Ammon's horn (tissue), 1 donor: Measurements from ENCODE around the gene MCRIP1.

Experiments used
- DNase-seq: peaks from one replicate; pipeline ENCODE4 v3.0.0-alpha.2; 2016; ENCODE audit warnings: low spot score

The MCRIP1 gene

DNA sequence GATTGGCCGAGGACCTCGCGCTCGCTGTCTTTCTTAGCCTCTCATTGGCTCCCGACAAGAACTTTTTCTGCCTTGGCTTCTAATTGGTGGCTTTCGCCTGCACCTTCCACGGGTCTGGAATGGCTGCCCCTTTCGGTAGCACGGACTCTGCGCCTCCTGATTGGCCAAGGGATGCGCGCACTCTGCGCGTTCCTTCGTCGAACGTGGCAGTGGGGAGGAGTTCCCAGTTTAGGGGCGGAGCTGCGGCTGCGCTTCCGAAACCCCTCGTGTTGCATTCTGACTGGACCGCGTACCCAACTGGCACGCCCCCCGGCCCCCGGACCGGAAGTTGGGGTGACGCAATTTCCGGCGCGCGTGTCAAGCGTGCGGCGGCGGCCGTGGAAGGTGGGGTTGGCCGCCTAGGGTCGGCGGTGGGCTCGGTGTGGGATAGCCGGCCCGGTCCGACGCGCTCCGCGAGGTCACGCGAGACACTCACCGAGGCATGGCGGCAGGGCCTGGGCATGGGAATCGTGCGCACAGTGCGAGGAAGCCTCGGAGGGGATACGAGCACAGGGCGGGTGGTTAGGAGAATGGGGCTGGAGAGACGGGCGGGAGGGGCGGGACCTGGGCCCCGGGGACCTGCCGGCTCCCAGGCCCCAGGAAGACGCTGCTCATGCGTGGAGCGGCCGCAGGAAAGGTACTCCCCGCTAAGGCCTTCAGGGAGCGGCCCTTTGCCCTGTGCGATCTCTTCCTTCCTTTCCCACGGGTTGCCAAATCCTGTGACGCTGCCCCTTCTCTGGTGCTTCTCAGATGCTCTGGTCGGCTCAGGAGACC lies 27.9 kb upstream of the MCRIP1 start:
- peak; percentile 100 for DNase-seq

DNA sequence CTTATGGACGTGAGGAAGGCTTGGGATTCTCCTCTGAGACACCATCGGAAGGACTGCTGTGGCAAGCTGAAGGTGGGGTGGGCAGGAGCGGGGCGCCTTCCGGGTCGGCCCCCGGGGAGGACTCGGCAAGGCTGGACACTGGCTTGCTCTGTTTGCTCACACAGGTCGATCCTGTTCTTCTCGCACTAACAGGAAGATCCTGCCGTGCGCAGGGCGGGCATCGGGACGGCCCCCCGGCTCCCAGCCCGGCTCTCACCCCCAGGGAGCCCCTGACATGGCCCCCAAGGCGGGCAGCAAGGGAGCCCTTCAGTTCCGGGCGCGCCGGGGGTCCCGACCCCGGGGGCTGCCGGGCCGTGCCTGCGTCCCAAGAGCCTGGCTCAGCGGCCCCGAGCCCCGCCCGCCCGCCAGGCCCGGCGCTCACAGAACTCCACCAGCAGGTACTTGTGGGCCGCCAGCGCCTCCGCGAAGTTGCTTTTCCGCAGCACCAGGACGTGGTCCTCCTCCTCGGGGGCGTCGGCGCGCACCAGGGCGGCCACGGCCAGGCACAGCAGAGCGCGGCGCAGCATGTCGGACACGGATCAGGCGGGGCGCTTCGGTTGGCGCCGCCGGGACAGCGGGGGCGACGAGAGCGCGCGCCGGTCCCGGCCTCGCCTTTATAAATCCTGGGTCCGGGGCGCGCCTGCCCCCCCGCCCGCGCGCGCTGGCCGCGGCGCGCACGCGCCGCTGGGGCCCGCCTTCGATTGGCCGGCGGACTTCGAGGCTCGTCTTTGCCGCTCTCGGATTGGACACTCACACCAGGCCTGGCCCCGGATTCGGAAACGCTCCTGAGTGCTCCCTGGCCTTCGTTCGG lies 27.0 kb upstream of the MCRIP1 start, which contains the start of gene P4HB:
TSS of gene P4HB (minus strand) at position 630 of the 850 bp plus-strand sequence. CDS start at position 566, 64 bp downstream.
- DNase-seq = no peak

DNA sequence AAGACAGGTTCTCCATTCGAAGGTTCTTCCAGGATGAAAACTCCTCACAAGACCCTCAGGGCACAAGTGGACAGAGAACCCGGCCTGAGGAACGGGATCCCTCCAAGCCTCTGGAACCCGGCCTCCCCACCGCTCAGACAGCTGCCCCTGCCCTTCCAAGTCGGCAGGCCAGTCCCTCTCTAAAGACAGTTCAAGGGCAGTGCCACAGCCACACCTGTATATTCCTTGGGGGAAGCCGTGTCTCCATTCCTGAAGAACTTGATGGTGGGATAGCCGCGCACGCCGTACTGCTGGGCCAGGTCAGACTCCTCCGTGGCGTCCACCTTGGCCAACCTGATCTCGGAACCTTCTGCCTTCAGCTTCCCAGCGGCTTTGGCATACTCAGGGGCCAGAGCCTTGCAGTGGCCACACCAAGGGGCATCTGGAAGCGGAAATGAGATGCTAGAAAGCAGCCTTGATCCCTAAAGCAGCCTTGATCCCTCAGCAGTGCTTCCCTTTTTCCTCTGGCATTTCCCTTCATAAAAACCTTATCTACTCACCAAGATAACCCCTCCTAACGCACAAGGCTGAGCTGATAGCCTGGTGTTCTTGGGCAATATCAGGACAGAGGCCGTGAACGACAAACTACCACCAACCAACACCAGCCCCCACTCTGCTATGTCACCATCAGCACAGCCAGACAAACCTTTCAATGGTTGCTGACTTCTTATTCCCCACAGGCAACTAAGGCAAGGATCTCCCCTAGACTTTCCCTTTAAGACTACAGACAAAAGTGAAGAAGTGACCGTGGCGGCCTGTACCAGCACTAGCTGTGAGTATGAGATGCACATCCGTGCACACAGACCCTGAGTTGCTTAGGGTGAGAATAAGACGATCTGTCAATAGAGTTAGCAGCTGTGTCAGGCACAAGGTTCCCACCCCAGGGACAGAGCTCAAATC lies 26.1 kb upstream of the MCRIP1 start:
- no peak for DNase-seq

DNA sequence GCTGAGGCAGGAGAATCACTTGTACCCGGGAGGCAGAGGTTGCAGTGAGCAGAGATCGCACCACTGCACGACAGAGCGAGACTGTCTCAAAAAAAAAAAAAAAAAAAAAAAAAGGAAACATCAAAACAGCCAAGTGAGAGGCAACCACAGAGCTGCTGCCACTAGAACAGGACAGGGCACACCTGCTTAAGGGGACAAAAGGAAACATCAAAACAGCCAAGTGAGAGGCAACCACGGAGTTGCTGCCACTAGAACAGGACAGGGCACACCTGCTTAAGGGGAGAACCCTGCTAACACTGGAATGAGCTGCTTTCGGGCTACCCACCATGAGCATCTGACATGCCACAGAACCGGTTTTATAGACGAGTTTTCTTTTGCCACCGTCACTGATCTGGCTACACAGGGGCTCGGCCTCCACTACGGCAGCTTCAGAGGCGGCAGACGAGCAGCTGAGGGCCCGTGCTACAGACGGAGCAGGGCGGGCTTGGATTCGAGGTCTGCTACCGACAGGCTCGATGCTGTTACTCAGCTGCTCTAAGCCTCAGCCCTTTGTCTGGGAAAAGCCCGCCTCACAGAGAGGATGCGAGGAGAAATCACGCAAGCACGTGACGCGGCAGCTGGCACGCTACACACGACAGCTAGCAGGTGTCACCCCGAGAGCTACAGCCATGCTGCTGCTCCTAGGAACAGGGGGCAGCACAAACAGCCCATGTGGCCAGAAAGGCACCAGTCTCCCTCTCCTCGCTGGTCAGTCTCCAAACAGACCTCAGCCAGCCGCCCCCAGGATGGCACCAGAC lies 25.3 kb upstream of the MCRIP1 start:
- DNase-seq = no peak

DNA sequence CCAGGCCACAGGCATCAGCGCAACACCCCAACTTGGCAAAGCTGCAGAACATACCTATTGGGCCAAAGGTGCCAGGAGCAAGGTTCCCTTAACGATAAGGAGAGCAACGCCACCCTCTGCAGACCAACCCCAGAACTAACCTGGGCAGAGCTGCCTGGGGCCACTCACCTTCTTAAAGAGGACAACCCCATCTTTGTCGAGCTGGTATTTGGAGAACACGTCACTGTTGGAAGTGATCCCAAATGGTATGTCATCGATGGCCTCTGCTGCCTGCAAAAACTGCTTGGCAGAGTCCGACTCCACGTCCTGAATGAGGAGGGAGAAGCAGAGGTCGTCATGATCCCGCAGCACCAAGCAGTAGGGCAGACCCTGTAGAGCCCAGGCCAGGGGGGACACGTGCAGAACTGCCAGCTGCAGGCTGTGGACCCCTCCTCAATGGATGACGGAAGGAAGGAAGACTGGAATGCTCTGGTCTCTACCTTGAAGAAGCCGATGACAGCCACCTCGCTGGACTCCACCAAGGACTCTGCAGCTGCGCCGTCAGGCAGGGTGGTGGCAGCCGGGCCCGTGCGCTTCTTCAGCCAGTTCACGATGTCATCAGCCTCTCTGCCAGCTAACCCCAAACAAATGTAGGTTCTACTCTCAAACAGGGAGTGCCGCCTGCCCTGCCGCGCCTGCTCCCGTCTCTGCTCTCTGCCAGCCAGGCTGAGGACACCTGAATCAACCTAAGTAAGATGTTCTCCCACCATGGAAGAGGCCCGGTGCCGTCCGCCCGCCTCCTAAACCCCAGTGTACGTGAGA lies 22.1 kb upstream of the MCRIP1 start:
- no peak for DNase-seq

DNA sequence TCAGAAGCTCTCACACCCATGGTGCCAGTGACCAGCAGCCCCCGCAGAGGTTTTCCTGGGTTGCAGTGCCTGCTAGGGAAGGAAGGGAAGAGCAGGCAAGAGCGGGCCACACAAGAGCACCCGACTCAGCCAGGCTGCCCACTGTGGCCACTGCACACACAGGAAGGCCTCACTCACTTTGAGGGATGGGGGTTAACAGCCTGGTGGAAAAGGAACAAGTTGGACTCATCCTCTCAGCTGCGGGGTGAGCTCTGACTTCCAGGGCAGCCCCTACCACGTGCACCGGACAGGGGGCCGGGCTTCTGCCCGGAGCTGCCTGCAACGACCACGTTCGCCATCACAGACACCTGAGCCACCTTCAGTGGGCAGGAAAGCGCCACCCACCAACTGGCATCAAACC lies 19.1 kb upstream of the MCRIP1 start:
- no peak for DNase-seq

DNA sequence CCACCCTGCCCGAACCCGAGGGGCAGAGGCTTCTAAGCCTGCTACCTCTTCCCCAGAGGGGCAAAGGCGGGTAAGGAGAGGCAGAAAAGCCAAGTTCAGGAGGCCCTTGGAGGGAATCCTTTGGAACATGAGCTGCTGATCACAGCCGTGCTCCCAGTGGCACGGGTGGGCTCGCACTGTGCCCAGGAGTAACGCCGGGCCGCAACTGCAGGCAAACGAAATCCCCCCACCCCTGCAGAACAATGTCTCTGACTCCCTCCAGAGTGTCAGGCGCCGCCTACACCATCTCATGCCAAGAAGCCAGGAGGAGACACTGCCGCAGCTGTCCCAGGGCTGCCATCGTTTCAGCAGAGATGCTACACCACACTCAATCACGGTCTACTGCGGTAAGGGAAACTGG lies 18.3 kb upstream of the MCRIP1 start:
- DNase-seq = no peak

DNA sequence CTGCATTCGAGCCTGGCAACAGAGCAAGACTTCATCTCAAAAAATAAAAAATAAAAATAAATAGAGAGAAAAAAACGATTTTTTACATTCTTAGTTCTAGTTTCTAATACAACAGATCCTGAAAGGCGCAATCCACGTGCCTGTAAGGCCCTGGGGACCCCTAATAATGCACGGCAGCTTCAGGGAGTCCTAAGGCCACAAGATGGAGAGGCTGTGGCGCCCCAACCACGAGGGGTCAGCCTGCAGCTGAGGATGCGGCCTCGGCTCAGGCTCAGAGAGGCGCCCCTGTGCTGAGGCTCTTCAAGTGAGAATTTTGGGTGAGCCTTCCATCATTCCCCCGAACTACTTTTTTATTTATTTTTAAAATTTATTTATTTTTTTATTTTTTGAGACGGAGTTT lies 16.4 kb upstream of the MCRIP1 start:
- no peak for DNase-seq

DNA sequence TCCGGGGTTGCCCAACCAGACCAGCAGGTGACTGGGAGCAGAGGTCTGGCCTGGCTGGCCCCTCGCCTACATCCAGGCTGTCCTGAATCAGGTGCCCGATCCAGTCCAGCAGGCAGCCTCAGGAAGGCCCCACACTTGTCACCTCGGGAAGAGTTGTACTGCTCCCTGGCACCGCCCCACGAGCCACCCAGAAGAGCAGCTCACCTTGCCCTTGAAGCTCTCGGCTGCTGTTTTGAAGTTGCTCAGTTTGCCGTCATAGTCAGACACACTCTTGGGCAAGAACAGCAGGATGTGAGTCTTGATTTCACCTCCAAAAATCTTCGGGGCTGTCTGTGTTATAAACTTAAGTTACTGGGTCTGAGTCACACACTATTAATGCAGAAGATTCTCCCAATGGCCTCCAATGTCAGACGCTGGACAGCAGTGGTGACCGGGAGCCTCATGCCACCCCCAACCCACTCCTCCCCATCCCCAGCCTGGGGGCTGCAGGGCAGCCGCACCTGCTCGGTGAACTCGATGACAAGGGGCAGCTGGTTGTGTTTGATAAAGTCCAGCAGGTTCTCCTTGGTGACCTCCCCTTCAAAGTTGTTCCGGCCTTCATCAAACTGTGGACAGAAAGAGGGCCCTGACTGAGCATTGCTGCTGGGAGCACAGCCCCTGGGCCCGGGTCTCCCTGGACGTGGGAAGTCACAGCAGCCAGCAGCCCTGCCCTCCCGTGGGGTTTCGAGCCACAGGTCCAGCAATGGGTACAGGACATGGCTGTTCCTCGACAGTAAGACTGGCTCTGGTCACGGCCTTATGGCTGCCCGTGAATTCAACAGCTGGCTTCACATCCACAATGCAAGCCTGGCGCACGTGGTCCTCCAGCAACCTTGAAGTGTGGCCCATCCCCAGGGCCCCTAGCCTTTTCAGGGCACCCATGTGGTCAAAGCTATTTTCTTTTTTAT lies 13.9 kb upstream of the MCRIP1 start:
- DNase-seq = no peak

DNA sequence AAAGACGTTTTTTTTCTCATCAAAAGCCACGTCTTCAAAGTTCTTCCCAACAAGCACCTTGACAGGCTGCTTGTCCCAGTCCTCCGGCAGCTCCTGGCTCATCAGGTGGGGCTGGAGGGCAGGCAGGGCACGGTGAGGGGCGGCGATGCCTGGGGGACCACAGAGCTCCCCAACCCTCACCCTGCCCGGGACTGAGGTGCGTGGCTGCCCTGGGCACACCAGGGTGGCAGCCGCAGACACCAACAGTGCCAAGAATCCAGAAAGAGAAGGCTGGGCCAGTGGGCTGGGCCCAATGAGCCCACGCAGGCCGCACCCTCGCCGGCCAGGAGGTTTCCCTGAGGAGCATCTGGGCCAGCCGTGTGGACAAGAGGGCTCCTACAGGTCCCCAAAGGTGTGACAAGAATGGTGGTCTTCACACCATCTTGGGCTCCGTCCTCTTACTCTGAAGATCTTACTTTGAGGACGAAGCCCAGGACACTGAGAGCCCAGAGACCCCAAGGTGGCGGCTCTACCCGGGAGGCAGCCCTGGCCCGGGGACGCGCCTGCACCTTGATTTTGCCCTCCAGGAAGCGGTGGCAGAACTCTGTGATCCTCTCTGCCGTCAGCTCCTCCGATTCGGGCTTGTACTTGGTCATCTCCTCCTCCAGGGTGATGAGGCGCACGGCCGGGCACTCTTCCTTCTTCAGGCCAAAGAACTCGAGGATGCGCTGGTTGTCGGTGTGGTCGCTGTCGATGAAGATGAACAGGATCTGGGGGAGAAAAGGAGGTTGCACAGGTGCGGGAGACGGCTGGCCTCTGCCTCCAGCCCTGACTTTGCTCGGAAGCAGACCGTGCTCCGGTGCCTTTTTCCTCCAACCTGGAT lies 13.0 kb upstream of the MCRIP1 start:
- no peak for DNase-seq

DNA sequence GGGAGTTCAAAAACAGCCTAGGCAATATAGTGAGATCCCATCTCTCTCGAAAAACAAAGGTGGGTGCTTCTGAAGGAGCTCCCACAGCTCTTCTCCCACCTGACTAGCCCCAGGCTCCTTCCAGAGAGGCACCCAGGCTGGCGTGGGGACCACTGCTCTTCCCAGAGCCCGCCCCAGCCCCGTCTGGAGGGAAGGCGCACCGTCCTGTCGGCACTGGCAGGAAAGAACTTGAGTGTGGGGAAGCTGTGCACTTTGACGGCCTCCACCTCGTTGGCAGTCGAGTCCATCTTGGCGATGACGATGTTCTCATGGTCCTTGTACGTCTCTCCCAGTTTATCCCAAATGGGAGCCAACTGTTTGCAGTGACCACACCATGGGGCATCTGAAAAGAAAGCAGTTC lies 12.3 kb upstream of the MCRIP1 start:
- no peak for DNase-seq

DNA sequence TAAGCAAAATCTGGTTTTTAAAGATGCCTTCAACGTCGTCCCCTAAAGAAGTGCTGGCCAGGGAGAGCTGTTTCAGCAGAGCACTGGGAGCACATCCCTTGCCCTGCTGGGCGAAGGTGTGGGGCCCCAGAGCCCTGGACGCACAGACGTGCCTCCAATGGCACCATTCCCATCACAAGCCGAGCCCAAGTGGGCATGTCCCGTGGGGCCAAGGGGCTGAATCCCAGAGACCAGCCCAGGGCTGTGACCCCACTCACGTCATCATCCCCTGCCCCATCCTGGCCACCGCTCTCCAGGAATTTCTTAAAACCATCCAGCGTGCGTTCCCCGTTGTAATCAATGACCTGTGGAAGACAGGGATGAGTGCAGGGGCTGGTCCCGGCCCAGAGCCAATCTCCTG lies 11.8 kb upstream of the MCRIP1 start:
- no peak for DNase-seq

DNA sequence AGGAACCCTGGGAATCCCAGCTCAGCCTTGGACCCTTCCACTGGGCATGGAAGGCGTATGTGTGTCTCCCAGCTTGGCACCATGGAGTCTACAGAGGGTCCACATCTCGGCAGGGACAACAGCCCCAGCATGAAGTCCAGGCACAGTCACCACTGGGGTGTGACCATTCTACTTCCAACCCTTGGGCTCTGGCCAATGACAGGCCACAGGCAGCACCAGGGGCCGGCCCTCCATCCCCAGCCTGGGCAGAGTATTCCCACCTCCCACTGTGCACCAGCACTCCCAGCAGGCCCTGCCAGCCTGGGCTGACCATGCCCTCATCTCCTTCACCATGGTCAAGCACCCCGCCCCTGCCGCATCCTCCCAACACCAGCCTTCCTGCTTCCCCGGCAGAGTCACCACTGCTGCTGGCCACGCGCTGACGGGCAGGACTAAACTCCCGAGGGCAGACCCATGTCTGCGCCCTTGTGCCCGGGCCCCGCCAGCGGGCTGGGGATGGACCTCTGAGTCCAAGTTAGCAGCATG lies 11.3 kb upstream of the MCRIP1 start:
- DNase-seq = no peak

DNA sequence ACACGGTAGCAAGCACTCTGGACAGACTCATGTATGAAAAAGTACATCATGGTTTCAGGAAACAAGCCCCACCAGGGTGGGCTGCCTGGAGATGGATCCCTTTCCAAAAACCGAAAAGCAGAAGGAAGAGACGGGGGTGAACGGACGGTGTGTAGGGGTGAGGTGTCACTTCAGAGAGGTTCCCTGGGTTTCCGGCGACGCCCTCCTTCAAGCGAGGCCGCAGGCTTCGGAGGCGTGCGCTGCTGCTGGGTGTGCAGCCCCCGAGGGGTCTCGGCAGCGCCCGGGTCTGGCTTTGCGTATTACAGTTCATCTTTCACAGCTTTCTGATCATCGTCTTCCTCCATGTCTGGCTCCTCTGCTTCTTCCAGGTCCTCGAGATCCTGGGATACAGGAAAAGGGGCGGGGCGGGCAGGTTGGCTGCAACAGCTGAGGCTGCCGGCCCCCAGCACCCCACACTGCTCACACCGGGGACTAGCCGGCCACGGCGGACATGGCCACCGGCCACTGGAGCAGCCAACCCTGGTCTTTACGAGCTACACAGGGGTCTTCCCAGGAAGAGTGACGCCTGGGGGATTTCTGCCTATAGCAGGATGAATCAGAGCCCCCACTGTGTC lies 10.7 kb upstream of the MCRIP1 start:
- DNase-seq = no peak

DNA sequence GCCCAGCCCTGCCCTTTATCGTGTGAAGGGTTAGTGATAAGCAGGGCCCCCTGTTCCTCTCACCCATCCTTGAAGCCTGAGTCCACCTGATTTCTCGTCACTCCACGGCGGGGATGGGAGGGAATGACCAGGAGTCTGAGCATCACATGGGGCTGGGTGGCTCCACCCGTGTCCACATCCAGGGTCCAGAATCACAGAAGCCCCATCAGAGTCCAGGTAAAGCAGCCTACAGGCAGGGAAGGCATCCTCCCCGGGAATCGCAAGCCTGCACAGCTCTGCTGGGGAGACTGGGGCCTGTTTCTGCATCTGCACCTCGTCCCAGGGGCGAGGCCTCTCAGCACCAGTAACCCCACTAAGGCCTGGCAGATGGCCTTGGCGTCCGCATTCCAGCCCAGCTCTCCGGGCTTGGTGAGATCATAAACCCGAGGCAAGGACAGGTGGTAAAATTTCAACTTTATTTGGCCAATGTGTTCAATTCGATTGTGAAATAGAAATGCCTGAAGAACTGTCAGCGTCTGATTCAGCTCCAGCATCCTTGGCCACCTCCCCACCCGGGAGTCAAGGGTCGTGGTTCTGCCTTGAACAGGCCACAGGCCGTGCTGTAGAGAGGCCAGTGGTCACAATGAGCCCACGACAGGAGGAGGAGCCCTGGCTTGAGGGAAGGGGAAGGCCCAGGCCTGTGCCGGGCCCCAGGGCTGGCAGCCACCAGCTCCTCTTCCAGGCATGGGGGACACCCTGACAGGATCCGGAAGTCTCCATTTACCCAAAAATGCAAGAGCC lies 9.8 kb upstream of the MCRIP1 start:
- no peak for DNase-seq

DNA sequence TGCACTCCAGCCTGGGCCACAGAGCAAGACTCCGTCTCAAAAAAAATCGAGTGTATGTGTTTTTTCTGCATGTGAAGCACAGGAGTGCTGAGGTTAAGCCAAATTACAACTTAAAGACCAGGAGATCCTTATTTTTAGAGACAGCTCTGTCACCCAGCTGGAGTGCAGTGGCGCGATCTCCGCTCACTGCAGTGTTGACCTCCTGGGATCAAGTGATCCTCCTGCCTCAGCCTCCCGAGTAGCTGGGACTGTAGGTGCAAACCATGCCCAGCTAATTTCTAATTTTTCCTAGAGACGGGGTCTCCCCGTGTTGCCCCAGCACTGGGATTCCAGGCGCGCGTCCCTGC lies 9.3 kb upstream of the MCRIP1 start:
- no peak for DNase-seq

DNA sequence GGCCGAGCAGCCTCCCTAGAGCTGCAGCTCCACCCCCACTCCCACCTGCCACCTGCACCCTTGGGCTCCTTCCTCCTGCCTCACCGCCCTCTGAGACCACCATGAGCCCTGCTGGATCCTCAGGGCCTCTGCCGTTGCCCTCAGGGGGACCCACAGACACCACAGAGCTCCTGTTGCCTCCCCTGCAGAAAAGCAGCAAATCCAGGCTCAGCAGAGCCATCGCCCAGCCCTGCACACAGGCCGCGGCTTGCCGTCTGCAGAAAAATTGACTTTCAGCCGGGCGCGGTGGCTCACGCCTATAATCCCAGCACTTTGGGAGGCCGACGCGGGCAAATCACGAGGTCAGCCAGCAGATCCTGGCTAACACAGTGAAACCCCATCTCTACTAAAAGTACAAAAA lies 8.8 kb upstream of the MCRIP1 start:
- no peak for DNase-seq
